PC-3 (cell line): Measurements from ENCODE around the gene SEC61A2. TPM values are rescaled to one million over a fixed set of nuclear protein-coding genes. Genes with fewer than 3 reads are reported as not detected.

Experiments
- ATAC-seq: fragments of 200-7000 bp; cut with Tn5 transposase; 2 replicates; pipeline ENCODE4 v1.9.1; 2020; ENCODE audit warnings: mild to moderate bottlenecking, moderate library complexity
- BruUV-seq: library from RNA; stranded (reverse); fragments of 400-500 nt; replicated peaks from 2 replicates; lab custom pipeline; 2021; lab: Mats Ljungman, UMichigan
- CTCF ChIA-PET: fragments of 300-600 bp; sonication (Branson Sonifier 250); formaldehyde crosslinking; loops from one replicate; lab custom pipeline; 2022; ENCODE audit warnings: antibody characterized with exemption; lab: Charles Lee
- POLR2A ChIA-PET: fragments of 300-600 bp; sonication (Branson Sonifier 250); formaldehyde crosslinking; loops from one replicate; lab custom pipeline; 2022; ENCODE audit warnings: antibody characterized with exemption; ENCODE audit not compliant: unreplicated experiment; lab: Charles Lee
- DNase-seq: peaks from one replicate; pipeline ENCODE4 v3.0.0-alpha.2; 2015
- H2AFZ ChIP-seq: fragments of 300-600 bp; sonication (generic); 2 replicates; pipeline ENCODE4 v1.6.0; 2016; ENCODE audit warnings: antibody characterized with exemption, low read length
- H3F3A ChIP-seq: fragments of 300-600 bp; sonication (generic); one replicate; pipeline ENCODE4 v1.6.0; 2017; ENCODE audit warnings: antibody characterized with exemption, low read length, control low read depth, mild to moderate bottlenecking; ENCODE audit not compliant: unreplicated experiment
- H3K27ac ChIP-seq: fragments of 300-600 bp; sonication (generic); 2 replicates; pipeline ENCODE4 v1.5.1; 2016; ENCODE audit warnings: mild to moderate bottlenecking, low read length
- H3K27me3 ChIP-seq: fragments of 300-600 bp; sonication (generic); 2 replicates; pipeline ENCODE4 v1.6.1; 2016; ENCODE audit warnings: low read length, mixed read lengths
- H3K36me3 ChIP-seq: fragments of 300-600 bp; sonication (generic); 2 replicates; pipeline ENCODE4 v1.6.1; 2016; ENCODE audit warnings: low read depth, mixed run types, low read length, mixed read lengths
- H3K4me1 ChIP-seq: fragments of 300-600 bp; sonication (generic); 2 replicates; pipeline ENCODE4 v1.5.1; 2016; ENCODE audit warnings: low read length; ENCODE audit not compliant: insufficient read depth
- H3K4me2 ChIP-seq: fragments of 300-600 bp; sonication (generic); 2 replicates; pipeline ENCODE4 v1.6.0; 2016; ENCODE audit warnings: low read length
- H3K4me3 ChIP-seq: fragments of 300-600 bp; sonication (generic); 2 replicates; pipeline ENCODE4 v1.5.1; 2016; ENCODE audit warnings: mild to moderate bottlenecking, low read length, mixed read lengths
- H3K79me2 ChIP-seq: fragments of 300-600 bp; sonication (generic); 2 replicates; pipeline ENCODE4 v1.6.1; 2017; ENCODE audit warnings: low read length, mixed read lengths
- H3K9ac ChIP-seq: fragments of 300-600 bp; sonication (generic); 2 replicates; pipeline ENCODE4 v1.6.0; 2016; ENCODE audit warnings: mild to moderate bottlenecking, low read length
- H3K9me2 ChIP-seq: fragments of 300-600 bp; sonication (generic); replicated peaks from 2 replicates; pipeline ENCODE4 v1.6.1; 2016; ENCODE audit warnings: mixed run types, low read length, mixed read lengths
- H3K9me3 ChIP-seq: fragments of 300-600 bp; sonication (generic); 2 replicates; pipeline ENCODE4 v1.6.1; 2016; ENCODE audit warnings: low read length, mixed read lengths
- H4K20me1 ChIP-seq: fragments of 300-600 bp; sonication (generic); 2 replicates; pipeline ENCODE4 v1.6.1; 2016; ENCODE audit warnings: low read length, mixed read lengths
- EZH2 ChIP-seq: fragments of 300-600 bp; sonication (generic); IDR thresholded peaks from one replicate; pipeline ENCODE4 v1.6.1; 2017; ENCODE audit warnings: antibody characterized with exemption, mild to moderate bottlenecking, low read length; ENCODE audit not compliant: unreplicated experiment
- EZH2phosphoT487 ChIP-seq: fragments of 300-600 bp; sonication (generic); IDR thresholded peaks from 2 replicates; pipeline ENCODE4 v1.6.1; 2018; ENCODE audit warnings: mild to moderate bottlenecking, antibody characterized with exemption, low read length, borderline replicate concordance
- intact Hi-C: fragments of 100-400 bp; cut with micrococcal nuclease; formaldehyde crosslinking; loops from 2 replicates; pipeline ENCODE4 v1.9.0; 2023
- total RNA-seq: library from RNA; depleted of rRNA; stranded (reverse); fragments of >200 nt; gene quantifications from 2 replicates; pipeline ENCODE4 v1.2.3, GENCODE V29; 2014
- TF ChIP-seq, protein P1 (sequence below): fragments of 300-600 bp; sonication (generic); conservative IDR thresholded peaks from 2 replicates; pipeline ENCODE4 v1.5.1; 2017; ENCODE audit warnings: antibody characterized with exemption, low read depth, mild to moderate bottlenecking, low read length

SEC61A2 gene
- total RNA-seq, 1 experiment from 2014 or later: 5.5 TPM

DNA sequence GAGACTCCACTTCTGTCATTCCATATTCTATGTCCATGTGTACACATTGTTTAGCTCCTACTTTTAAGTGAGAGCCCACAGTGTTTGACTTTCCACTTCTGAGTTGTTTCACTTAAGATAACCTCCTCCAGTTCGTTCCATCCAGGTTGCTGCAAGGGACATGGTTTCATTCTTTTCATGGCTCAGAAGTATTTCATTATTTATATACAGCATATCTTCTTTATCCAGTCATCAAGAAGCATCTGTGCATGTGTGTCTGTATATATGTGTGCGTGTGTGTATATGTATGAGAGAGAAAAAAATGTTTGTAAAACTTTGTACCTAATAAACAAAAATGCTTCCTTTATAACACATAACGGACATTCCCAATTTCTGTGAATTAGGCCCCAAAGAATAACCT lies 6.2 kb downstream of the SEC61A2 start:
- H4K20me1 ChIP-seq: no peaks in the 10 kb centered on the region
- CTCF ChIA-PET: no interaction called here
- BruUV-seq: no TSS peak
- H3K79me2 ChIP-seq: peaks cover 7% of the 10 kb centered on the region; the same call in 1 of the 2 replicates
- no peaks in the 10 kb centered on the region for H3K9me3 ChIP-seq
- no peak overlapping the region for H3K4me2 ChIP-seq
- H3K4me1 ChIP-seq: no peaks in the 10 kb centered on the region
- no peak for TF ChIP-seq EZH2
- no peak for TF ChIP-seq EZH2phosphoT487
- TF ChIP-seq, protein P1, sequence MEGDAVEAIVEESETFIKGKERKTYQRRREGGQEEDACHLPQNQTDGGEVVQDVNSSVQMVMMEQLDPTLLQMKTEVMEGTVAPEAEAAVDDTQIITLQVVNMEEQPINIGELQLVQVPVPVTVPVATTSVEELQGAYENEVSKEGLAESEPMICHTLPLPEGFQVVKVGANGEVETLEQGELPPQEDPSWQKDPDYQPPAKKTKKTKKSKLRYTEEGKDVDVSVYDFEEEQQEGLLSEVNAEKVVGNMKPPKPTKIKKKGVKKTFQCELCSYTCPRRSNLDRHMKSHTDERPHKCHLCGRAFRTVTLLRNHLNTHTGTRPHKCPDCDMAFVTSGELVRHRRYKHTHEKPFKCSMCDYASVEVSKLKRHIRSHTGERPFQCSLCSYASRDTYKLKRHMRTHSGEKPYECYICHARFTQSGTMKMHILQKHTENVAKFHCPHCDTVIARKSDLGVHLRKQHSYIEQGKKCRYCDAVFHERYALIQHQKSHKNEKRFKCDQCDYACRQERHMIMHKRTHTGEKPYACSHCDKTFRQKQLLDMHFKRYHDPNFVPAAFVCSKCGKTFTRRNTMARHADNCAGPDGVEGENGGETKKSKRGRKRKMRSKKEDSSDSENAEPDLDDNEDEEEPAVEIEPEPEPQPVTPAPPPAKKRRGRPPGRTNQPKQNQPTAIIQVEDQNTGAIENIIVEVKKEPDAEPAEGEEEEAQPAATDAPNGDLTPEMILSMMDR: no peak
- H3F3A ChIP-seq: no peaks in the 10 kb centered on the region
- no peak for DNase-seq
- H2AFZ ChIP-seq: no peak overlapping the region
- no peak overlapping the region for H3K9ac ChIP-seq
- H3K27me3 ChIP-seq: no peaks in the 10 kb centered on the region
- H3K9me2 ChIP-seq: no peaks in the 10 kb centered on the region
- no peak overlapping the region for H3K27ac ChIP-seq
- no peak for ATAC-seq
- no peak overlapping the region for H3K4me3 ChIP-seq
- intact Hi-C loops: no loop called here
- POLR2A ChIA-PET: no interaction called here
- H3K36me3 ChIP-seq: no peaks in the 10 kb centered on the region

DNA sequence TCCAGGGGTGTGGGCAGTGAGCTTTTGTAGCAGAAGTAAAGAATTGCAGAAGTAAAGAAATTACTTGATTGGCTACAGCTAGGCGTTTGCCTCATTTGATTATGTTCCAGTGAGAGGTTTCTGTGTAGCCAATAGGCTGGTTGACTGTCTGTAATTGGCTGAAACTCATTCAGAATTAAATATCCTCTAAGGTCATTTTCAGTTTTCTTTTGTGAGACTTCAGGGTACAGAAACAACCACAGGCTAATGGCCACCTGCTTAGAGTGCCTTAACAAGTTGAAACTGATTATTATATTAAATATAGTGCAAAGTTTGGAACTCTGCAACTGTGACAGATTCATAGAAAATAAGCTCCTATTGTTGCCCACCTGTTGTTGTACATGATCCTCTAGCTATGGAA lies 10.6 kb downstream of the SEC61A2 start:
- Histone ChIP-seq H3K4me1 (no peaks in the 10 kb centered on the region), H3K9ac (no peak overlapping the region), H3K4me3 (no peak overlapping the region), H2AFZ (no peak overlapping the region), H3K36me3 (no peaks in the 10 kb centered on the region), H3K27ac (no peak overlapping the region), H3K9me3 (no peaks in the 10 kb centered on the region), H3K9me2 (no peaks in the 10 kb centered on the region), H4K20me1 (no peaks in the 10 kb centered on the region), H3K4me2 (no peak overlapping the region), H3F3A (no peaks in the 10 kb centered on the region), H3K27me3 (no peaks in the 10 kb centered on the region), H3K79me2 (no peaks in the 10 kb centered on the region)
- DNase-seq (no peak), ATAC-seq (no peak)
- intact Hi-C loops: no loop called here
- ChIA-PET POLR2A (no interaction called here), CTCF (interaction anchor here (0.6 kb wide), 1 partner anchor 70 kb away, joined by 3 read pairs; no protein-coding TSS in a partner anchor)
- TF ChIP-seq, protein P1: no peak
- TF ChIP-seq EZH2phosphoT487 (no peak), EZH2 (no peak)
- BruUV-seq: no TSS peak

DNA sequence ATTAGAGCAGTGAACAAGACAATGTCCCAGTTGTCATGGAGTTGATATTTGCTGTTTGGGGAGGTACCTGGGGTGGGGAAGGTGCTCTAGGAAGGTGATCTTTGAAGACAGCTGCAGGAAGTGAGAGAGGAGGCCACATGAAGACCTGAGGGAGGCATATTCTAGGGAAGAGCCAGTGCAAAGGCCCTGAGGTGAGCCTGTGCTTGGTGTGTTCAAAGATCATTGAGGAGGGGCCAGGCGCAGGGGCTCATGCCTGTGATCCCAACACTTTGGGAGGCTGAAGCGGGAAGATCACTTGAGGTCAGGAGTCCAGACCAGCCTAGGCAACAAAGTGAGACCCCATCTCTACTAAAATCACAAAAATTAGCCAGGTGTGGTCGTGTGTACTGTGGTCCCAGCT lies 15.1 kb downstream of the SEC61A2 start:
- intact Hi-C loops: no loop called here
- CTCF ChIA-PET: no interaction called here
- ATAC-seq: no peak

More for the DNA sequence above, 15.1 kb downstream of the SEC61A2 start:
- Histone ChIP-seq H3K27ac (no peak overlapping the region), H3K9ac (no peak overlapping the region), H3K27me3 (no peaks in the 10 kb centered on the region), H3K4me3 (no peak overlapping the region), H4K20me1 (no peaks in the 10 kb centered on the region), H3K9me3 (no peaks in the 10 kb centered on the region), H3K9me2 (no peaks in the 10 kb centered on the region), H3K36me3 (no peaks in the 10 kb centered on the region), H2AFZ (no peak overlapping the region), H3K79me2 (no peaks in the 10 kb centered on the region), H3K4me1 (no peaks in the 10 kb centered on the region), H3K4me2 (no peak overlapping the region), H3F3A (no peaks in the 10 kb centered on the region)
- no TSS peak for BruUV-seq
- POLR2A ChIA-PET: no interaction called here
- no peak for DNase-seq
- TF ChIP-seq EZH2: no peak
- TF ChIP-seq, protein P1: no peak
